Measurements from ENCODE around the gene PHYHD1.

Gene PHYHD1

GRCh38 chr9:128906741-128907140 is 14.0 kb upstream of the PHYHD1 start:
- no peak for TF ChIP-seq CTCF (IDR thresholded peaks at IDR 0.05; ENCODE audit: borderline replicate concordance, control extremely low read depth, extremely low read depth, insufficient read depth, missing control alignments)
- in situ Hi-C loops (cut with MboI; ENCODE audit: low sequenced_read_pairs, unreplicated experiment): no loop called here
- DNase-seq (ENCODE audit: low spot score): no peak

GRCh38 chr9:128908372-128908771 is 12.4 kb upstream of the PHYHD1 start:
- no peak for DNase-seq (ENCODE audit: low spot score)
- TF ChIP-seq CTCF (IDR thresholded peaks at IDR 0.05; ENCODE audit: borderline replicate concordance, control extremely low read depth, extremely low read depth, insufficient read depth, missing control alignments): no peak
- in situ Hi-C loops (cut with MboI; ENCODE audit: low sequenced_read_pairs, unreplicated experiment): no loop called here

GRCh38 chr9:128909859-128910258 is 10.9 kb upstream of the PHYHD1 start:
- no peak for TF ChIP-seq CTCF (IDR thresholded peaks at IDR 0.05; ENCODE audit: borderline replicate concordance, control extremely low read depth, extremely low read depth, insufficient read depth, missing control alignments)
- in situ Hi-C loops (cut with MboI; ENCODE audit: low sequenced_read_pairs, unreplicated experiment): no loop called here
- no peak for DNase-seq (ENCODE audit: low spot score)

GRCh38 chr9:128910906-128911305 is 9.9 kb upstream of the PHYHD1 start:
- TF ChIP-seq CTCF (IDR thresholded peaks at IDR 0.05; ENCODE audit: borderline replicate concordance, control extremely low read depth, extremely low read depth, insufficient read depth, missing control alignments): no peak
- in situ Hi-C loops (cut with MboI; ENCODE audit: low sequenced_read_pairs, unreplicated experiment): no loop called here
- no peak for DNase-seq (ENCODE audit: low spot score)

GRCh38 chr9:128911529-128912035 is 9.2 kb upstream of the PHYHD1 start:
- TF ChIP-seq CTCF (IDR thresholded peaks at IDR 0.05; ENCODE audit: borderline replicate concordance, control extremely low read depth, extremely low read depth, insufficient read depth, missing control alignments): no peak
- DNase-seq (ENCODE audit: low spot score): no peak
- in situ Hi-C loops (cut with MboI; ENCODE audit: low sequenced_read_pairs, unreplicated experiment): no loop called here

GRCh38 chr9:128912270-128912853 is 8.4 kb upstream of the PHYHD1 start:
- no peak for DNase-seq (ENCODE audit: low spot score)
- in situ Hi-C loops (cut with MboI; ENCODE audit: low sequenced_read_pairs, unreplicated experiment): no loop called here
- TF ChIP-seq CTCF (IDR thresholded peaks at IDR 0.05; ENCODE audit: borderline replicate concordance, control extremely low read depth, extremely low read depth, insufficient read depth, missing control alignments): no peak

All from GM13976 (cell line).